ENCODE measurements around the gene TMEM30B. TPM values are rescaled to one million over a fixed set of nuclear protein-coding genes. Genes with fewer than 3 reads are reported as not detected.

The TMEM30B gene
- total and polyA plus RNA-seq, 4 donors = 3.0 to 7.4 (median 5.6) TPM

DNA sequence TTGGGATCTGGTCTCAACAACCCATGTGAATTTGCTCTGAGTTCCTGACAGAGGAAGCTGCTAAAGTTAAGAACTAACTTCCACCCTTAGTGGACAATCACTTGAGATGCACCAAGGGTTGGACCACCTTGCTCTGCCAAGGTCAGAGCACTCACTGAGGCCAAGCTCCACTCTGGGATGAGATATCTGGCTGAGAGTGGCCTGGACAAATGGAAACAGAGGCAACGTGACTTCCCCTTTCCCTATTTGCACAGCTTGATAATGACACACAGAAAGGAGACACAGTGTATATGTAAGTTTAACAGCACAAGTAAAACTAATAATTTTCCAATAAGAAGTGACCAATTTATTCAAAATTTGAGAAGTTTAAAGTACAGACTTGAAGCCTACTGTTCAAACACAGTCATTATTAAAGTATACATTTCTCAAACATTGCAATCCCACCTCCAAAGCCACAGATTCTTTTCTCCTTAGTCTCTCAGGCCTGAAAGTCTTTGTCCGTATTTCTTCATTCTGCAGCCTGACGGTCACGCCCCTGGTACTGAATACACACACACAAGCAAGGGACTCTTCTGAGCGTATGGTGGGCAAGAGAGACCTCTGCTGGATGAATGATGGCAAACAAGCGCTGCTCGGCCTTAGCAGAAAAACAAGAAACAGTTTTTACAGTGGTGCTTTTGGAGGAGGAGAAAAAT, 28.6 kb downstream of the TMEM30B start (continued):
- TF ChIP-seq RXRA (IDR thresholded peaks at IDR 0.05) = no peak
- TF ChIP-seq SP1 (IDR thresholded peaks at IDR 0.05) = no peak
- peak; percentile 90 for TF ChIP-seq CTCF (IDR thresholded peaks at IDR 0.05; ENCODE audit: low read depth, low read length, missing input control)
- TF ChIP-seq TAF1 (conservative IDR thresholded peaks at IDR 0.05) = no peak
- no peak for TF ChIP-seq HNF4G (IDR thresholded peaks at IDR 0.05)

- Histone ChIP-seq H3K36me3 (ENCODE audit: control insufficient read depth in 4 of 4, insufficient read depth in 3 of 4, low read depth in 1 of 4, low read length in 3 of 4) (no peaks in the 10 kb centered on the region), H3K4me3 (ENCODE audit: low read depth in 1 of 3, low read length in 3 of 3) (no peak overlapping the region), H3K9ac (ENCODE audit: low read depth in 1 of 2, low read length in 2 of 2) (no peak overlapping the region), H3K4me1 (ENCODE audit: control insufficient read depth in 4 of 4, insufficient read depth in 4 of 4, low read length in 3 of 4) (no peaks in the 10 kb centered on the region), H3K27me3 (ENCODE audit: control insufficient read depth in 4 of 4, insufficient read depth in 4 of 4, low read length in 3 of 4) (no peaks in the 10 kb centered on the region), H3K9me3 (ENCODE audit: control insufficient read depth in 4 of 4, low read length in 3 of 4) (no peaks in the 10 kb centered on the region), H3K27ac (ENCODE audit: low read depth in 1 of 2, low read length in 2 of 2) (no peak overlapping the region)
- no peak for DNase-seq (ENCODE audit: low spot score)
- 88% methylated on average over 9 of the region's 9 CpGs for WGBS
- TF ChIP-seq HNF4A (conservative IDR thresholded peaks at IDR 0.05) = no peak
- TF ChIP-seq TAF1 (conservative IDR thresholded peaks at IDR 0.05) = no peak
- TF ChIP-seq YY1 (IDR thresholded peaks at IDR 0.05) = no peak
- no peak for TF ChIP-seq FOXA1 (IDR thresholded peaks at IDR 0.05)
- TF ChIP-seq JUND (IDR thresholded peaks at IDR 0.05) = no peak
- TF ChIP-seq NR2F2 (IDR thresholded peaks at IDR 0.05) = no peak
- no peak for TF ChIP-seq RXRA (IDR thresholded peaks at IDR 0.05)
- no peak for TF ChIP-seq ATF3 (IDR thresholded peaks at IDR 0.05)
- no peak for TF ChIP-seq EGR1 (IDR thresholded peaks at IDR 0.05; ENCODE audit: low read depth in 2 of 2)
- TF ChIP-seq ZBTB33 (IDR thresholded peaks at IDR 0.05) = no peak
- no peak for TF ChIP-seq HNF4G (IDR thresholded peaks at IDR 0.05)
- no peak for TF ChIP-seq FOXA2 (IDR thresholded peaks at IDR 0.05)
- TF ChIP-seq CTCF (IDR thresholded peaks at IDR 0.05; ENCODE audit: low read depth, low read length, missing input control) = no peak
- no peak for TF ChIP-seq SP1 (IDR thresholded peaks at IDR 0.05)
- TF ChIP-seq, protein P1, sequence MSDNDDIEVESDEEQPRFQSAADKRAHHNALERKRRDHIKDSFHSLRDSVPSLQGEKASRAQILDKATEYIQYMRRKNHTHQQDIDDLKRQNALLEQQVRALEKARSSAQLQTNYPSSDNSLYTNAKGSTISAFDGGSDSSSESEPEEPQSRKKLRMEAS (IDR thresholded peaks at IDR 0.05) = no peak
- TF ChIP-seq RAD21 (IDR thresholded peaks at IDR 0.05) = no peak
- TF ChIP-seq, protein P2, sequence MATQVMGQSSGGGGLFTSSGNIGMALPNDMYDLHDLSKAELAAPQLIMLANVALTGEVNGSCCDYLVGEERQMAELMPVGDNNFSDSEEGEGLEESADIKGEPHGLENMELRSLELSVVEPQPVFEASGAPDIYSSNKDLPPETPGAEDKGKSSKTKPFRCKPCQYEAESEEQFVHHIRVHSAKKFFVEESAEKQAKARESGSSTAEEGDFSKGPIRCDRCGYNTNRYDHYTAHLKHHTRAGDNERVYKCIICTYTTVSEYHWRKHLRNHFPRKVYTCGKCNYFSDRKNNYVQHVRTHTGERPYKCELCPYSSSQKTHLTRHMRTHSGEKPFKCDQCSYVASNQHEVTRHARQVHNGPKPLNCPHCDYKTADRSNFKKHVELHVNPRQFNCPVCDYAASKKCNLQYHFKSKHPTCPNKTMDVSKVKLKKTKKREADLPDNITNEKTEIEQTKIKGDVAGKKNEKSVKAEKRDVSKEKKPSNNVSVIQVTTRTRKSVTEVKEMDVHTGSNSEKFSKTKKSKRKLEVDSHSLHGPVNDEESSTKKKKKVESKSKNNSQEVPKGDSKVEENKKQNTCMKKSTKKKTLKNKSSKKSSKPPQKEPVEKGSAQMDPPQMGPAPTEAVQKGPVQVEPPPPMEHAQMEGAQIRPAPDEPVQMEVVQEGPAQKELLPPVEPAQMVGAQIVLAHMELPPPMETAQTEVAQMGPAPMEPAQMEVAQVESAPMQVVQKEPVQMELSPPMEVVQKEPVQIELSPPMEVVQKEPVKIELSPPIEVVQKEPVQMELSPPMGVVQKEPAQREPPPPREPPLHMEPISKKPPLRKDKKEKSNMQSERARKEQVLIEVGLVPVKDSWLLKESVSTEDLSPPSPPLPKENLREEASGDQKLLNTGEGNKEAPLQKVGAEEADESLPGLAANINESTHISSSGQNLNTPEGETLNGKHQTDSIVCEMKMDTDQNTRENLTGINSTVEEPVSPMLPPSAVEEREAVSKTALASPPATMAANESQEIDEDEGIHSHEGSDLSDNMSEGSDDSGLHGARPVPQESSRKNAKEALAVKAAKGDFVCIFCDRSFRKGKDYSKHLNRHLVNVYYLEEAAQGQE (IDR thresholded peaks at IDR 0.05) = no peak
- TF ChIP-seq GABPA (IDR thresholded peaks at IDR 0.05 in 1 of 2, conservative IDR thresholded peaks at IDR 0.05 in 1 of 2) = no peak
These were observed 31.1 kb downstream of the TMEM30B start for GRCh38 chr14:61250063-61250462.
